Suprapubic skin (tissue), 3 donors: ENCODE results near the gene LENG8.

Source experiments
- POLR2AphosphoS5 ChIP-seq, 3 donors: sonication (generic); formaldehyde crosslinking; IDR thresholded peaks; one replicate each; pipeline ENCODE4 v1.6.1; 2017; ENCODE audit warnings: antibody characterized with exemption in 3 of 3
- TF ChIP-seq, protein P1 (sequence below), 2 donors: fragments of 200-600 bp in 1 of 2; fragments of 450-650 bp in 1 of 2; sonication (generic) in 1 of 2; IDR thresholded peaks; one replicate each; pipeline ENCODE4 v1.5.1; 2016 to 2019; ENCODE audit warnings: antibody characterized with exemption in 2 of 2, mild to moderate bottlenecking in 1 of 2, moderate library complexity in 1 of 2

DNA sequence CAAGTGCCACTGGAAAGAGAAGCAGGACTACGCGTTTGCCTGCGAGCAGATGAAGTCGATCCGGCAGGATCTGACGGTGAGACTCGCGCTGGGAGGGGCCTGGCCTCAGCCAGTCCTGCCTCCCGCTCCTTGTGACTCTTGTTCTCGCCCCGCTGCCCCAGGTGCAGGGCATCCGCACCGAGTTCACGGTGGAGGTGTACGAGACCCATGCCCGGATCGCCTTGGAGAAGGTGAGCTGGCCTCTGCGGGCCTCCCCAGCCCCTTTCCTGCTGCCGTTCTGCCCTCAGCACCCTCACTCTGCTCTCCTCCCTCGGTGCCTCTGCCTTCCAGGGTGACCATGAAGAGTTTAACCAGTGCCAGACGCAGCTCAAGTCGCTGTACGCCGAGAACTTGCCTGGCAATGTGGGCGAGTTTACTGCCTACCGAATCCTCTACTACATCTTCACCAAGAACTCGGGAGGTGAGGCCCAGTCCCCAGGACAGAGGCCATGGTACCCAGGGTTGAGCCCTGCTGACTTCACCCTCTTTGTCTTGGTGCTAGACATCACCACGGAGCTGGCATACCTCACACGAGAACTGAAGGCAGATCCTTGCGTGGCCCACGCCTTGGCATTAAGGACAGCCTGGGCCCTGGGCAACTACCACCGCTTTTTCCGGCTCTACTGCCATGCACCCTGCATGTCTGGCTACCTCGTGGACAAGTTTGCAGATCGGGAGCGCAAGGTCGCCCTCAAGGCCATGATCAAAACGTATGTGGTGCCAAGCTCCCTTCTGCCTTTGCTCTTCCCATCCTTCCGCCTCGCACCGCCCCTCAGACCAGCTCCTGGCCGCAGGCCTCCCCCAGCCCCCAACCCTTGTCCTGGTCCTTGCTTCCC lies 9.0 kb downstream of the LENG8 start:
- TF ChIP-seq, protein P1, sequence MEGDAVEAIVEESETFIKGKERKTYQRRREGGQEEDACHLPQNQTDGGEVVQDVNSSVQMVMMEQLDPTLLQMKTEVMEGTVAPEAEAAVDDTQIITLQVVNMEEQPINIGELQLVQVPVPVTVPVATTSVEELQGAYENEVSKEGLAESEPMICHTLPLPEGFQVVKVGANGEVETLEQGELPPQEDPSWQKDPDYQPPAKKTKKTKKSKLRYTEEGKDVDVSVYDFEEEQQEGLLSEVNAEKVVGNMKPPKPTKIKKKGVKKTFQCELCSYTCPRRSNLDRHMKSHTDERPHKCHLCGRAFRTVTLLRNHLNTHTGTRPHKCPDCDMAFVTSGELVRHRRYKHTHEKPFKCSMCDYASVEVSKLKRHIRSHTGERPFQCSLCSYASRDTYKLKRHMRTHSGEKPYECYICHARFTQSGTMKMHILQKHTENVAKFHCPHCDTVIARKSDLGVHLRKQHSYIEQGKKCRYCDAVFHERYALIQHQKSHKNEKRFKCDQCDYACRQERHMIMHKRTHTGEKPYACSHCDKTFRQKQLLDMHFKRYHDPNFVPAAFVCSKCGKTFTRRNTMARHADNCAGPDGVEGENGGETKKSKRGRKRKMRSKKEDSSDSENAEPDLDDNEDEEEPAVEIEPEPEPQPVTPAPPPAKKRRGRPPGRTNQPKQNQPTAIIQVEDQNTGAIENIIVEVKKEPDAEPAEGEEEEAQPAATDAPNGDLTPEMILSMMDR (IDR thresholded peaks at IDR 0.05) = no peak
- no peak for TF ChIP-seq POLR2AphosphoS5 (IDR thresholded peaks at IDR 0.05)
